Stimulated activated CD8-positive, alpha-beta memory T cell treated with anti-CD3 and anti-CD28 coated beads, Interleukin-7, amount 100 ng/mL, for 24 hours (primary cell): ENCODE data around the gene CEP57L1.
"Not testable (repeated sequence)": the region's sequence is repeated elsewhere in the genome, so short reads cannot be mapped to it uniquely, and the experiment has no call there.

ENCODE experiments used
- DNase-seq: peaks from one replicate; pipeline ENCODE4 v3.0.0-alpha.2; 2020; ENCODE audit warnings: low read depth

The CEP57L1 gene

GRCh38 chr6:109105681-109106080 is 10.4 kb downstream of the CEP57L1 start:
- no peak for DNase-seq

- not testable (repeated sequence) for DNase-seq
These were observed 14.4 kb downstream of the CEP57L1 start for GRCh38 chr6:109109663-109110062.

- DNase-seq, result not testable (repeated sequence)
These were observed 17.4 kb downstream of the CEP57L1 start for GRCh38 chr6:109112663-109113062.

- no peak for DNase-seq
These were observed 22.2 kb downstream of the CEP57L1 start for GRCh38 chr6:109117346-109118035.

GRCh38 chr6:109118337-109118736 is 23.0 kb downstream of the CEP57L1 start:
- DNase-seq, result no peak

GRCh38 chr6:109118871-109119354 is 23.6 kb downstream of the CEP57L1 start:
- no peak for DNase-seq

- no peak for DNase-seq
These were observed 26.1 kb downstream of the CEP57L1 start for GRCh38 chr6:109121411-109121810.

- DNase-seq, result no peak
These were observed 28.9 kb downstream of the CEP57L1 start for GRCh38 chr6:109124219-109124618.

GRCh38 chr6:109125504-109125903 is 30.2 kb downstream of the CEP57L1 start:
- DNase-seq, result no peak

GRCh38 chr6:109130065-109130464 is 34.8 kb downstream of the CEP57L1 start:
- DNase-seq, result no peak

- not testable (repeated sequence) for DNase-seq
These were observed 40.3 kb downstream of the CEP57L1 start for GRCh38 chr6:109135600-109135999.

- DNase-seq, result not testable (repeated sequence)
These were observed 40.7 kb downstream of the CEP57L1 start for GRCh38 chr6:109136039-109136438.

GRCh38 chr6:109136530-109136929 is 41.2 kb downstream of the CEP57L1 start:
- not testable (repeated sequence) for DNase-seq

GRCh38 chr6:109139109-109139508 is 43.8 kb downstream of the CEP57L1 start:
- DNase-seq, result no peak

- not testable (repeated sequence) for DNase-seq
These were observed 46.8 kb downstream of the CEP57L1 start for GRCh38 chr6:109142067-109142466.

GRCh38 chr6:109143191-109143590 is 47.9 kb downstream of the CEP57L1 start:
- DNase-seq, result no peak

GRCh38 chr6:109148251-109148650 is 52.9 kb downstream of the CEP57L1 start:
- not testable (repeated sequence) for DNase-seq

- DNase-seq, result not testable (repeated sequence)
These were observed 53.4 kb downstream of the CEP57L1 start for GRCh38 chr6:109148716-109149115.

GRCh38 chr6:109153752-109154151 is 58.4 kb downstream of the CEP57L1 start:
- DNase-seq, result no peak

GRCh38 chr6:109164331-109164730 is 69.0 kb downstream of the CEP57L1 start:
- no peak for DNase-seq

GRCh38 chr6:109165392-109165974 is 70.2 kb downstream of the CEP57L1 start:
- no peak for DNase-seq

- no peak for DNase-seq
These were observed 71.4 kb downstream of the CEP57L1 start for GRCh38 chr6:109166673-109167072.

GRCh38 chr6:109167562-109167961 is 72.3 kb downstream of the CEP57L1 start:
- DNase-seq, result no peak

GRCh38 chr6:109170333-109170732 is 75.0 kb downstream of the CEP57L1 start:
- DNase-seq, result no peak
